GM19238 (cell line): ENCODE data around the gene TACC3.

Source experiments
- DNase-seq: peaks from one replicate; pipeline ENCODE4 v3.0.0; 2011; ENCODE audit warnings: low spot score; ENCODE audit not compliant: insufficient read length

TACC3 gene

DNA sequence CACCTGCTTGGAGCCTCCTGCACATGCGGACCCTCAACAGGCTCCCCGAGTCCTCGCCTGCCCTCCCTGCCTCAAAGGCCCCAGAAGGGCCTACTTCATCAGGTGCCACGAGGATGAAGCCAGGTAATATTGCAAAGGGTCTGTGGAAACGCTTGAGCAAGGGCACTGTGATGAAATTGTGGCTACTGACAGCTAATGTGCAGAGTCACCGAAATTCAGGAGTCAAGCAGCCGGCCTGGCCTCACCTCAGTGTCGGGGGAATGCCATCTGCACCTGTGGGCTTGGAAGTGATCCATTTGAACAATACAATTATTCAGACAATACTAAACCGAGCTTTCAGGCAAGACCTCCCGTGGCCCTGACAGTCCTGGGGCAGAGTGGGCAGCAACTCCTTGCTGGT is 68.7 kb downstream of the TACC3 start:
- DNase-seq: no peak

DNA sequence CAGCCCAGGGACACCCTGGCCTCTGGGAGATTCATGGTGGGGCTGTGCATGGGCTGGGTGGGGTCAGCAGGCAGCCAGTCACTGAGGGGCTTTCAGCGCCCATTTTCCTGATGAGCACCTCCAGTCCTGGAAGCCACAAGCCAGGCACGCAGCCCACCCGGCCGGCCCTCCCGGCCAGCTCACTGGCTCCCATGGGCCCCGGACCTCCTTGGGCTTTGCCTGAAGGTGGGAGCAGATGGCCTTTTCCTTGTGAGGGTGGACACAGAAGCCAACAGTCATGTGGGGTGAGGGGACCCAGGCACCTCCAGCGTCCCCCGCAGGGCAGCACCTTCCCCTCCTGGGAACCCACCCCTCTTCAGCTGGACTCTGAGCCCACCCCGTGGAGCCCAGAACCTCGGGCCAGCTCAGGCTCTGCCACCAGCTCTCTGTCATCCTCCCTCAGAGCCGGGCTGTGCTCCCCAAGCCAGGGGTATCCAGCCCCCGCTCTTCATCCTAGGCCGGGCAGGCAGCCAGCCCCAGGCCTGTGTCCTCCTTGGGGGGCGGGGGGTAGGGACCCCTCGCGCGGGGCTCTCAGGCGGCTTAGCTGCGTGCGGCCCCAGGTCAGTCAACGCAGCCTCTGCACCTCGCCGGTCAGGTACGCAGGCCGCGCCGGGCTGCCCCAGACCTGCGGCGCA is 71.0 kb downstream of the TACC3 start:
- DNase-seq: no peak

DNA sequence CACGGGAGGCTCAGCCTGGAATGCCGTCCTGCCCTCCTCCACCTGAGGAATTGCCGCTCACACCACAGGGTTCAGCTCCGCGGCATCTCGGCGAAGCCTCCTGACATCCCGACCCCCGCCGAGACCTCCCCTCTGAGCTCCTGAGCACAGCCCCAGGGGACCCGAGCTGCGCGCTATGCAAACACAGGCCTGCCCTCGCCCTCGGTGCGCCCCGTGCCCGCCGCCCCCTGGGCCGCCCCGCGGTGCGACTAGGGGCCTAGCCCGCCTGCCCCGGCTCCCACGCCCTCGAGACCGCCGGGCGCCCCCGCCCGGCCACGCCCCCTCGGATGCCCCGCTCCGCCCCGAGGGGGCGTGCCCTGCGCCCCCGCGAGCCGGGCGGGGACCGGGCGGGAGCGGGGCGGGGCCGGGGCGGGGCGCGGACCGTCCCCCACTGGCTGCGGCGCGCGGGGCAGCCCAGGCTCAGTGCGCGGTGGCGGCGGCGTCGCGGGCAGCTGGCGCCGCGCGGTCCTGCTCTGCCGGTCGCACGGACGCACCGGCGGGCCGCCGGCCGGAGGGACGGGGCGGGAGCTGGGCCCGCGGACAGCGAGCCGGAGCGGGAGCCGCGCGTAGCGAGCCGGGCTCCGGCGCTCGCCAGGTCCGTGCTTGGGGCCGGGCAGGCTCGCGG is 71.6 kb downstream of the TACC3 start, which contains the start of gene FGFR3:
TSS of gene FGFR3 (plus strand) at position 462 of the 664 bp plus-strand sequence. CDS start 642 bp downstream, outside the sequence.
- DNase-seq: peak; percentile 90

DNA sequence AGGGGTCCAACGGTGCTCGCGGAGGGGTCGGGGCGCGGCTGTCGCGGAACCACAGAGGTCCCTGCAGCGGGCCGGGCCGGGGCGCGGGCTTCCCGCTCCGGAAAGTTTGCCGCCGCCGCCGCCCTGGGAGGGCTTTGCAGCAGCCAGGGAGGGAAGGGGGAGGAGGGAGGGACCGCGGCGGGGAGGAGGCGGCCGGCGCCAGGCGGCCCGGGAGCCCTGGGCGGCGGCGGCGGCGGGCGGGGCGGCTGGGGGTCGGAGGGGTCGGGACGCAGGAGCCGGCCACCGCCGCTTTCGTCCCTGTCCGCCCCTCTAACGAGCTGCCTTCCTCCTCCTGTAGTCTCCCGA is 72.1 kb downstream of the TACC3 start:
- DNase-seq: peak; percentile 60

DNA sequence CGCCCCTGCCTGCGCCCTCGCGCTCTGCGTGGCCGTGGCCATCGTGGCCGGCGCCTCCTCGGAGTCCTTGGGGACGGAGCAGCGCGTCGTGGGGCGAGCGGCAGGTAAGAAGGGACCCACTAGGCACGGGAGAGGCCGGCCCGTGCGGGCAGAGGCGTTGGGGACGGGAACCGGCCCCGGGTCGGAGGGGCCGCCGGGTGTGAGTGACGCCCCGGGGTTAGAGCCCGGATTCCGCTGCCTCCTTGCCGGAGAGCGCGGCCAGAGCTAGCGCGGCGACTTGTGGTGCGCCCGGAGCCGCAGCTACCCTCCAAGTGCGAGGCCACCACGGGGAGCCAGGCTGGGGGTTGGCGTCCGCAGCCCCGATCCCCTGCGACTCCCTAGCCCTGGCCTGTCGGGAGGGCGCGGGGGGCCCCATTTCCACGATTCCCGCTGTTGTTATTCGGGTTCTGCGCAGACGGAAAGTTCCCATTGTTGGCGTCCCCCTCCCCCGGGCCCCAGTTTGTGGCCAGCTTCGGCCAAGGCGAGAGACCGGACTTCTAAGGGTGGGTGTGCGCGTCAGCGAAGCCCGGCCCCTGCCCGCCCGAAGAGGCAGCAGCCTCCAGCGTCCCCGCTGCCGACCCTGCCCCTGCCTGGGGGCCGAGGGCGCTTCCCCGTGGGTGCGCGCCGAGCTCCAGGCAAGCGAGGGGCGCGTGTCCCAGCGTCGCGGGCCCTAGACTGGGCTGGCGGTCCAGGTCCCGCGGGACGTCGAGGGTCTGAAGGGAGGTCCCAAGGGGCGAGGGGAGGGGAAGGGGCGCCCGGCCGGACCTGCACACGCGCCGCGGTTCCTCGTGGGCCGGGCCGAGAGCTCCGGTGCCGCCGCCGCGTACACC is 72.9 kb downstream of the TACC3 start:
- no peak for DNase-seq
